HFF-Myc (cell line): Measurements from ENCODE around the gene SELENOS.

Experiments used
- DNase-seq: peaks from one replicate; pipeline ENCODE4 v3.0.0-alpha.2; 2011; ENCODE audit warnings: low read depth; ENCODE audit errors: extremely low read depth
- H3K4me3 ChIP-seq: replicated peaks from 2 replicates; pipeline ENCODE4 v1.5.1; 2011; ENCODE audit warnings: low read depth, mild to moderate bottlenecking, control low read depth, low read length
- CTCF ChIP-seq: IDR thresholded peaks from 2 replicates; pipeline ENCODE4 v1.5.1; 2012; ENCODE audit warnings: mild to moderate bottlenecking, low read depth, low read length, control low read depth; ENCODE audit errors: missing control alignments

Gene SELENOS

DNA sequence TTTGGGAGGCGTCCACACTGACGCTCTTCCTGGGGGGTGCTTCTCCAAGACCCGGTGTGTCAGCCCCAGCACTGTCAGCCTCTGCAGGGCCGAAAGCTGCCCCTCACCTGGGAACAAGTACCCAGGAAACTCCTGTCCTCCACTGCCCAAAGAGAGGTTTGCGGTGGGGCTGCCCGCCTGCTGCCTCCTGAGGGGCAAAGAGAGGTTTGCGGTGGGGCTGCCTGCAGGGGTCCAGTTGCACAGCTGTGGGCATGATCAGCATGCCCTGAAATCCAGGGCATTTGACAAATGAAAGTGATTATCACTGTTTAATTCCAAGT is 32.8 kb upstream of the SELENOS start:
- TF ChIP-seq CTCF, result no peak
- no peak for DNase-seq
- H3K4me3 ChIP-seq, result no peak overlapping the region

- no peak overlapping the region for H3K4me3 ChIP-seq
- no peak for TF ChIP-seq CTCF
- no peak for DNase-seq
Measured at GRCh38 chr15:101309436-101310160, 32.3 kb upstream of the SELENOS start.

DNA sequence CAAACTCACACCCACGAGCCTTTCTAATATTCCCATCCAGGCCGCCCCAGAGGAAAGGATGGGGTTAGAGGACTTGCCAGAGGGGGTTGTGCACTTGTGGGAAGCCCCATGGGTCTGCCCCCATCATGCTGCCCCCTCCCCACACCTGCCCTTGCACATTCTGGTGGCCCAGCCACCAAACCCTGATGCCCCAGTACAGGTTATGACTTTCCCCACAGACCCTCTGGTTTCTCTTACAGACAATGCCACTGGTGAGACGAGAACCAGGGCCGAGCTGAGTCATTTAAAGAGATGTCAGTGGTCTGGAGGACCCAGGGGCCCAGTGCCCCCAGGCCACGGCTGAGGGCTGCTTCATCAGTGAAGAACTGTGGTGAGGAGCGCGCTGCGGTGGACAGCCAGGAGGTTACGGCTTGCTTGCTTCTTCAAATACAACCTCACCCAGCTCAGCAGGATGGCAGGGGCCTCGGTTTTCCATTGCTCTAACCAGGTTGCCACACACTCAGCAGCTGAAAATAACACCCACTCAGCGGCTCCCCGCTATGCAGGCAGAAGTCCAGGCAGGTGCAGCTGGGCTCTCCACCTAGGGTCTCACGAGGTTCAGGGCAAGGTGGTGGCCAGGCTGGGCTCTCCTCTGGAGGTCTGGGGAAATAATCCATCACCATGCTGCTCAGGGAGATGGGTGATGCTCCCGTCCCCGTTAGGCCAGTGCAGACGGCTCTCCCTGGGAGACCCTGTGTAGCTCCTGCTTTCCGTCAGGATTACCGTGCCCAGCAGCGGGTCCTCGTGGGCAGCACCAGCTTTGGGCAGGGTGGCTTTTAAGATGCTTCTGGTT is 31.5 kb upstream of the SELENOS start:
- TF ChIP-seq CTCF, result no peak
- no peak overlapping the region for H3K4me3 ChIP-seq
- DNase-seq, result no peak

GRCh38 chr15:101307897-101308603 is 30.8 kb upstream of the SELENOS start:
- no peak overlapping the region for H3K4me3 ChIP-seq
- no peak for DNase-seq
- no peak for TF ChIP-seq CTCF

GRCh38 chr15:101307048-101307896 is 30.0 kb upstream of the SELENOS start:
- no peak overlapping the region for H3K4me3 ChIP-seq
- TF ChIP-seq CTCF, result no peak
- DNase-seq, result no peak

- no peak for TF ChIP-seq CTCF
- no peak overlapping the region for H3K4me3 ChIP-seq
- DNase-seq, result no peak
Measured at GRCh38 chr15:101306341-101307047, 29.2 kb upstream of the SELENOS start.
